Ramos (cell line): Measurements from ENCODE around the gene ST6GALNAC4.

Experiments
- in situ Hi-C: fragments of 300-500 bp; cut with MboI; formaldehyde crosslinking; loops from one replicate; pipeline ENCODE4 v1.14.3; 2022; ENCODE audit warnings: low sequenced_read_pairs; ENCODE audit not compliant: unreplicated experiment

Gene ST6GALNAC4

GRCh38 chr9:127931092-127931881 is 14.4 kb upstream of the ST6GALNAC4 start:
- in situ Hi-C loops, result no loop called here

DNA sequence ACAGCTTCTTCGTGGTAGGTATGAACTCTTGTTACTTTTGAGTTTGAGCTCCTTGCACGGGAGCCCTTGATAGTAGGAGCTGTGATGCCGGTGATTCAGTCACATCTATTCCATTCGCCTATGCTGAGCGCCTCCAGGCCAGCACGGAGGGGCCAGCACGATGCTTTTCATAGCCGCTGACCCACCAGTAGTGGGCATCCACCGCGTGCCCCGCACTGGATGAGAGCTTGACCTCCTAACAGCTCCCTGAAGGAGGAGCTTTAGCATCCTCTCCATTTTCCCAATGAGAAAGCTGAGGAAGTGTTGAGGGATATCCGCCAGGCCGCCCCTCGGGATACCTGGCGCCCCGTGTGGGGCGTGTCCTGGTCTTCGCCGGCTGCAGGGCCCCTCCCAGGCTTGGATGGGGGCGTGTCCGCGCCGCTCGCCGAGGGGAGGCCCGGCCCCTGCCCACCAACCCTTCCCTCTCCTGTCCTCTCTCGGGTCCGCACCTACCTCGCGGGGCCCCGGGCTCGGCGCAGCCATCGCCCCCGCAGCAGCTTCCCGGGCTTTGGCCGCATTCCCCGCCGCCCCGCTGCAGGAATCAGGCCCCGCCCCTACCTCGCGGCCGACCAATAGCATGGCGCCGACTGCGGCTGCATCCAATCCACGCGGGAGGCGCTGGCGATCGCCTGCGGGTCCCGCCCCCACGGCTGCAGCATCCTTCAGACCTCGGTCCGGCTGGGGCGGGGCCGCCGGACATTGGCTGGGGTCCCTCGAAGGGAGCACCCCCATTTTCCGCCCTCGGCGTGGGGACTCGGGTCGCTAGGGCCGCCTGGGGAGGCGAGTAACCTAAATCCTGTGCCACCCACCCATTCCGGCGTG is 13.6 kb upstream of the ST6GALNAC4 start, which contains the start of gene PIP5KL1:
PIP5KL1 (minus strand) TSS at position 547 of the 861 bp plus-strand sequence; CDS start at position 522, 25 bp downstream.
- in situ Hi-C loops, result no loop called here

- in situ Hi-C loops, result loop anchor here (10.0 kb wide), 1 partner anchor 335 kb away; no protein-coding TSS in a partner anchor
These were observed 12.8 kb upstream of the ST6GALNAC4 start for GRCh38 chr9:127929625-127929979.

- in situ Hi-C loops, result loop anchor here (10.0 kb wide), 1 partner anchor 334 kb away; no protein-coding TSS in a partner anchor
These were observed 12.1 kb upstream of the ST6GALNAC4 start for GRCh38 chr9:127928676-127929624.

- in situ Hi-C loops, result loop anchor here (10.0 kb wide), 1 partner anchor 333 kb away; no protein-coding TSS in a partner anchor
These were observed 11.3 kb upstream of the ST6GALNAC4 start for GRCh38 chr9:127927988-127928675.

GRCh38 chr9:127927201-127927987 is 10.6 kb upstream of the ST6GALNAC4 start:
- in situ Hi-C loops, result loop anchor here (10.0 kb wide), 1 partner anchor 333 kb away; no protein-coding TSS in a partner anchor

DNA sequence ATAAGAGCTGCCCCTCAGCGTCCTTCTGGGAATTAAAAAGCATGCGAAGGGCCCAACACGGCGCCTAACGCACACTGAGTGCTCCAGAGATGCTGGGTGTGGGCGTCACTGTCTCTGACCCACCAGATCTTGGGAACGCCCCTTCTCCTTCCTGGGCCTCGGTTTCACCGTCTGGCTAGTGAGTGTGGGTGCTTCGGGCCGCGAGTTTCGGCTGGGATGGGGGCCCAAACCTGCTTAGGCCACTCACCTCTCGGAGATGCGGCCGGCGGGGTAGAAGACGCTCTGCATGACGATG is 10.0 kb upstream of the ST6GALNAC4 start:
- in situ Hi-C loops, result loop anchor here (10.0 kb wide), 1 partner anchor 332 kb away; no protein-coding TSS in a partner anchor

DNA sequence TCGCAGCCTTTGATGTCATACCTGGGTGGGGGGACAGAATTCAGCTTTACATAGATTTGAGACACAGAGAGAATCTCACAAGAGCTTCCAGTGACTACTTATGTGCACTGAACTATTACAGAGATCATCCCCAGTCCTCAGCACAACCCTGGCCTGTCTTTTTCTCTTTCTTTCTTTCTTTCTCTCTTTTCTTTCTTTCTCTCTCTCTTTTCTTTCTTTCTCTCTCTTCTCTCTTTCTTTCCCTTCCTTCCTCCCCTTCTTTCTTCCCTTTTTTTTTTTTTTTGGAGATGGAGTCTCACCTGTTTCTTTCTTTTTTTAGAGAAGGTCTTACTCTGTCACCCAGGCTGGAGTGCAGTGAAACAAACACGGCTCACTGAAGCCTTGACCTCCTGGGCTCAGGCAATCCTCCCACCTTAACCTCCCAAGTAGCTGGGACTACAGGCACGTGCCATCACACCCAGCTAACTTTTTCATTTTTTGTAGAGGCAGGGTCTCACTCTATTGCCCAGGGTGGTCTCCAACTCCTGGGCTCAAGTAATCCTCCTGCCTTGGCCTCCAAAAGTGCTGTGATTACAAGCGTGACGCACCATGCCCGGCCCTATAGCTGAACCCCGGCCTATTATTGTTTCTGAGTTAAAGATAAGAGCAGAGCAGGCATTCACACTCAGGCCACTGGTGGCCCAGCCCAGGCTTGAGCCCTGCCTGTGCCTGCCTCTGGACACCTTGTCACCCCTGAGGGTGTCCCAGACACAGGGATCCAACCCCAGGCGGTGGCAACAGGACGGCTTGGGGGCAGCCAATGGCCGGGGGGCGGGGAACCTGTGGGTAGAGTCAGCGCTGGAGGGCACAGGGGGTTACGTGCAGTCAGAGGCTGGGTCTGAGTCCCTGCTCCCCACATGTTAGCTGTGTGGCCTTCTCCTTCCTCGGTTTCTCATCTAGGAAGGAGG is 9.4 kb upstream of the ST6GALNAC4 start:
- in situ Hi-C loops, result loop anchor here (10.0 kb wide), 1 partner anchor 331 kb away; no protein-coding TSS in a partner anchor

DNA sequence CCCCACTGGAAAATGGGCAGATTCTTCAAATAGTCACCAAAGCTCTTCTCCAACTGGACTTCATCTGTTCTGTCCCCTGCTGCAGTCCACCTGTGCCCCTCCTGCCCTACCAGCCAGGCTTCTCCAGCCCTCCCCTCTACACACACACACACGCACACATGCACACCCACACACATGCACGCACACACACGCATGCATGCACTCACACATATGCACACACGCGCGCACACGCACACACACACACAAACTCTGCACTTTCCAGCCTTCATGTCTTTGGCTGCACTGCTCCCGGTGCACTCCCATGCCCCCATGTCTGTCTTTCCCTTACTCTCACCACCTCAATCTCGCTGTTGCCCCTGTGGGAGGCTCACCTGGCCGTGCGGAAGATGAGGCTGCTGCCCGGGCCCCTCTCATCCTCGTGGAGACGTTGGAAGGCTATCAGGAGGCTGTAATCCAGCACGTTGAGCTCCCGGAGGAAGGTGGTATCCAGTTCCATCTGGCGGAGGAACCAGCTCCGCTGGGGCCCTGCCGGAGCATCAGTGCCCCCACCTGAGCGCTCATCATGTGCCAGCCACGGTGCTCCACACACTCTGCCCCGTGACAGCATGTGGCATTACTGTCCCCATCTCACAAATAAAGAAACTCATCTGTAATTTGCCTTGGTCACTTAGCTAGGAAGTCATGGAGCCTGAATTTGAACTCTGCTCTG is 8.0 kb upstream of the ST6GALNAC4 start:
- in situ Hi-C loops, result loop anchor here (5.0 to 10.0 kb wide), 2 partner anchors 330 to 423 kb away; no protein-coding TSS in a partner anchor

DNA sequence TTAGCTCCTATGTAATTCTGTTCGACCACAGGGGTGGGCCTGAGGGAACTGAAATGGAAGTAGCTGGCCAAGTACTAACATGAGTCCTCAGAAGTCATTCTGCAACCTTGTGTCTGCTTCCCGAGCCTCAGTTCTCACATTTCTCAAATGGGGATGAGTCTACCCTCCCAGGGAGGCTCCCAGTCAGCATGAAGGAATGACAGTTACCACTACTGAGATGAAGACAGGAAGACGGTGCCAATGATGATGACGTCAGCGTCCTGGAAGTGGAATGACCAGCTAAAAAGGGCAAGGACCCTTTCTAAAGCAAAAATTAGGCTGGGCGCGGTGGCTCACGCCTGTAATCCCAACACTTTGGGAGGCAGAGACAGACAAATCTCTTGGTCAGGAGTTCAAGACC is 6.9 kb upstream of the ST6GALNAC4 start:
- in situ Hi-C loops, result loop anchor here (5.0 to 10.0 kb wide), 2 partner anchors 329 to 421 kb away; no protein-coding TSS in a partner anchor

DNA sequence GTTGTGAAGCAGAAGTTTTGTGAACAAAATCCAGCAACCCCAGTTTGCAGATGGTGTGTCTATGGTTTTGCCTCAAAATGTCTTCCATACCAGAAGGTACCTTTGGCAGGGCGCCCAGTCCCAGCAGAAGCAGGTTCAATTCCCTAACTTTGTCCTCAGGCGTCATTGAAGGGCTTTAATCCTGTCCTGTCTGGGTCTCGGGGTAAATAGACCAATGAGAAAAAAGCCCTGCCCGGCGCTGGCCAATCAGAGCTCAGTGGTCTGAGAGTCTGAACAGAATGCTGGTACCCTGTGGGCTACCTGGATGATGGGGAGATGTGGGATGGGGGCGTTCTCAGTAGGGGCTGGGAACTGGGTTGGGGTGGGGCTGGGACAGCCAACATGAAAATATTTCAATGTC is 6.2 kb upstream of the ST6GALNAC4 start:
- in situ Hi-C loops, result loop anchor here (5.0 to 10.0 kb wide), 2 partner anchors 328 to 421 kb away; no protein-coding TSS in a partner anchor

DNA sequence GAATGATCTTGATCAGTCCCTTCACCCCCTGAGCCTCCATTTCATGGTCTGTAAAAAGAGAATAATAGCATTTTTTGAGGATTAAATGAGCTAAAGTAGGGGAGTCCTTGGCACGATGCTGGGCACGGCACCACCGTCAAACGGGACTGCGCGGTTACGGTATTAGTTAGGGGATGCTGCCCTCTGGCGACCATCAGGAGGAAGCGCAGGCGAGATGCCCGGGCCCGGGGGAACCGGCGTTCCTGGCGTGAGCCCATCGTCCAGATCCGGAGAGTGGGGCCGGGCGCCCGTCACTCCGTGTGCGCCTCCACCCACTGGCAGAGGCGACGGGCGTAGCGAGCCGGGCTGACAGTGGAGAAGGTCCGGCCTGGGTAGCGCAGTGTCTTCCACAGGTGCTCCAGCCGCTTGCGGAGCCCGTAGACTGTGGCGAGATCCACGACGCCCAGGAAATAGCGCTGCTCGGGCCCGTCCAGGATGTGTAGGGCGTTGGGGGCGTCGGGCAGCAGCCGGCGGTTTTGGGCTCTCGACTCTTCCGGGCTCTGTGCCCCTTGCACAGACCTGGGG is 4.8 kb upstream of the ST6GALNAC4 start:
- in situ Hi-C loops, result loop anchor here (5.0 to 10.0 kb wide), 2 partner anchors 327 to 419 kb away; no protein-coding TSS in a partner anchor

- in situ Hi-C loops, result loop anchor here (5.0 to 10.0 kb wide), 2 partner anchors 326 to 418 kb away; no protein-coding TSS in a partner anchor
These were observed 4.0 kb upstream of the ST6GALNAC4 start for GRCh38 chr9:127920794-127921193.

DNA sequence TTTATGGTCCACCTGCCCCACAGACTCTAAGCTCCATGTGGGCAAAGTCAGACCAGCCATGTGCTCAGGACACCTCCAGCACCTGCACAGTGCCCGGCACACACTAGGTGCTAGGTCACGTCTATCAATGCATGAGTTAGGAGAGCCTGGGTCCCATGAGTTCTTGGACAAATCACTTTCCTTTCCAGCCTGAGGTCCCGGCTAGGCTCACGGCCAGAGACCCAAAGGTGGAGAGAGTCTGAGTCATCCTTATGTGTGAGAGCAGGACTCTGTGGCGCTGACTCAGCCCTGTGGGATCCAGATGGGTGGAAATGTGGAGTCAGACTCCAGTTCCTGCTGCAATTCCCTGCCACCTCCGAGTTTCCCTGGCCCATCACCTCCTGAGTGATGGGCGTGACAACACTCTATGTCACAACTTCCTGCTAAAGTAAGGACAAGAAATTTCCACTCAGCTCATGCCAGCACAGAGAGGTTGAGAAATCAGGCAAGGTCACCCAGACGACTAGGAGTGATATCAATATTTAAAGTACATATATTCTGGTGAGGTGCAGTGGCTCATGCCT is 2.5 kb upstream of the ST6GALNAC4 start:
- in situ Hi-C loops, result no loop called here

- in situ Hi-C loops, result no loop called here
These were observed 1.6 kb upstream of the ST6GALNAC4 start for GRCh38 chr9:127918183-127919107.
